Stimulated activated CD8-positive, alpha-beta memory T cell treated with anti-CD3 and anti-CD28 coated beads, Interleukin-12 subunit alpha, Interleukin-12 subunit beta, amount 100 ng/mL, for 1 hour (primary cell): ENCODE results near the gene DCD.
"Not testable (repeated sequence)": the region's sequence is repeated elsewhere in the genome, so short reads cannot be mapped to it uniquely, and the experiment has no call there.

Experiments
- DNase-seq: peaks from one replicate; pipeline ENCODE4 v3.0.0-alpha.2; 2020; ENCODE audit warnings: low read depth

Gene DCD

GRCh38 chr12:54653025-54653424 is 4.9 kb upstream of the DCD start:
- DNase-seq: no peak

GRCh38 chr12:54650889-54651288 is 2.7 kb upstream of the DCD start:
- DNase-seq: no peak

- DNase-seq: no peak
Observed at GRCh38 chr12:54650409-54650808, 2.2 kb upstream of the DCD start.

GRCh38 chr12:54649825-54650224 is 1.7 kb upstream of the DCD start:
- no peak for DNase-seq

- no peak for DNase-seq
Observed at GRCh38 chr12:54641554-54641953, 6.6 kb downstream of the DCD start.

GRCh38 chr12:54641089-54641488 is 7.1 kb downstream of the DCD start:
- no peak for DNase-seq

GRCh38 chr12:54639112-54639511 is 9.1 kb downstream of the DCD start:
- not testable (repeated sequence) for DNase-seq

- no peak for DNase-seq
Observed at GRCh38 chr12:54634795-54635194, 13.4 kb downstream of the DCD start, which contains the start of gene LACRT. TSS of gene LACRT (minus strand) at chr12:54634895. CDS start at chr12:54634841, 54 bp downstream.

- DNase-seq: no peak
Observed at GRCh38 chr12:54631988-54632728, 16.0 kb downstream of the DCD start.

GRCh38 chr12:54631551-54631950 is 16.6 kb downstream of the DCD start:
- no peak for DNase-seq

GRCh38 chr12:54629925-54630324 is 18.2 kb downstream of the DCD start:
- no peak for DNase-seq

- no peak for DNase-seq
Observed at GRCh38 chr12:54628186-54628846, 19.8 kb downstream of the DCD start.

GRCh38 chr12:54627304-54627703 is 20.9 kb downstream of the DCD start:
- DNase-seq: no peak

GRCh38 chr12:54625598-54625997 is 22.6 kb downstream of the DCD start:
- DNase-seq: no peak

- no peak for DNase-seq
Observed at GRCh38 chr12:54624315-54625279, 23.6 kb downstream of the DCD start.

- no peak for DNase-seq
Observed at GRCh38 chr12:54622463-54623183, 25.5 kb downstream of the DCD start.

- no peak for DNase-seq
Observed at GRCh38 chr12:54616933-54617680, 31.1 kb downstream of the DCD start.

- no peak for DNase-seq
Observed at GRCh38 chr12:54612225-54612750, 35.9 kb downstream of the DCD start.

GRCh38 chr12:54611715-54612149 is 36.4 kb downstream of the DCD start:
- no peak for DNase-seq

GRCh38 chr12:54608769-54609168 is 39.4 kb downstream of the DCD start:
- DNase-seq: no peak

GRCh38 chr12:54608156-54608555 is 40.0 kb downstream of the DCD start:
- no peak for DNase-seq
